Mesenteric fat pad (tissue), 1 donor: Measurements from ENCODE around the gene RANBP3. TPM values are rescaled to one million over a fixed set of nuclear protein-coding genes. Genes with fewer than 3 reads are reported as not detected.
"Not testable (repeated sequence)": the region's sequence is repeated elsewhere in the genome, so short reads cannot be mapped to it uniquely, and the experiment has no call there.

ENCODE experiments used
- DNase-seq: peaks from one replicate; pipeline ENCODE4 v3.0.0-alpha.2; 2020; ENCODE audit warnings: low spot score
- total RNA-seq: library from RNA; stranded (reverse); fragmentation: NEBNext Ultra II Directional; extraction: Animal tissue kit (Norgen Biotek cat#: 25700); gene quantifications from one replicate; pipeline ENCODE4 v1.2.1, GENCODE V29; 2021
- donor health status: DM: yes; HTN: yes; CAD: no.

The RANBP3 gene
- total RNA-seq, 1 donor from 2014 or later: 56.7 TPM

- no peak for DNase-seq
Observed at GRCh38 chr19:5967994-5968430, 9.9 kb downstream of the RANBP3 start.

GRCh38 chr19:5967571-5967970 is 10.4 kb downstream of the RANBP3 start:
- DNase-seq: no peak

- no peak for DNase-seq
Observed at GRCh38 chr19:5966941-5967340, 11.0 kb downstream of the RANBP3 start.

- no peak for DNase-seq
Observed at GRCh38 chr19:5966215-5966614, 11.7 kb downstream of the RANBP3 start.

GRCh38 chr19:5964816-5965565 is 12.9 kb downstream of the RANBP3 start:
- DNase-seq: no peak

- no peak for DNase-seq
Observed at GRCh38 chr19:5963855-5964254, 14.1 kb downstream of the RANBP3 start.

GRCh38 chr19:5963259-5963658 is 14.7 kb downstream of the RANBP3 start:
- not testable (repeated sequence) for DNase-seq

- DNase-seq: no peak
Observed at GRCh38 chr19:5961969-5962945, 15.7 kb downstream of the RANBP3 start.

- DNase-seq: not testable (repeated sequence)
Observed at GRCh38 chr19:5961641-5961968, 16.3 kb downstream of the RANBP3 start.

GRCh38 chr19:5960005-5961001 is 17.6 kb downstream of the RANBP3 start:
- DNase-seq: no peak

GRCh38 chr19:5959260-5960004 is 18.5 kb downstream of the RANBP3 start:
- DNase-seq: no peak

- DNase-seq: no peak
Observed at GRCh38 chr19:5958851-5959122, 19.2 kb downstream of the RANBP3 start.

- DNase-seq: no peak
Observed at GRCh38 chr19:5958074-5958850, 19.7 kb downstream of the RANBP3 start.

- no peak for DNase-seq
Observed at GRCh38 chr19:5957170-5957569, 20.8 kb downstream of the RANBP3 start.

- DNase-seq: no peak
Observed at GRCh38 chr19:5956728-5957127, 21.2 kb downstream of the RANBP3 start.

GRCh38 chr19:5956323-5956722 is 21.6 kb downstream of the RANBP3 start:
- no peak for DNase-seq

GRCh38 chr19:5955636-5955935 is 22.4 kb downstream of the RANBP3 start:
- DNase-seq: no peak

- no peak for DNase-seq
Observed at GRCh38 chr19:5954293-5954692, 23.6 kb downstream of the RANBP3 start.

GRCh38 chr19:5953680-5954213 is 24.2 kb downstream of the RANBP3 start:
- DNase-seq: no peak
